Muscle of arm (tissue), 12 donors: ENCODE measurements around the gene SERPINB5. TPM values are rescaled to one million over a fixed set of nuclear protein-coding genes. Genes with fewer than 3 reads are reported as not detected.
A peak's percentile ranks its signal among the peaks of the same experiment; 100 is the strongest.

Experiments
- DNase-seq: peaks from one replicate; pipeline ENCODE4 v3.0.0-alpha.2; 2013
- polyA plus RNA-seq, 12 donors: library from polyadenylated mRNA; unstranded; fragments of 120-200 nt; gene quantifications; one replicate each; pipeline ENCODE4 v1.2.1, GENCODE V29; 2013; ENCODE audit not compliant: insufficient read length in 12 of 12

The SERPINB5 gene
- polyA plus RNA-seq, 12 donors = 0.32 to 27.3 (median 8.8) TPM; not detected in 8

- no peak for DNase-seq
Measured at GRCh38 chr18:63468575-63468974, 8.2 kb upstream of the SERPINB5 start.

GRCh38 chr18:63470751-63471150 is 6.0 kb upstream of the SERPINB5 start:
- DNase-seq = no peak

- no peak for DNase-seq
Measured at GRCh38 chr18:63472380-63472779, 4.4 kb upstream of the SERPINB5 start.

GRCh38 chr18:63477200-63477599 is 442 bp downstream of the SERPINB5 start:
- no peak for DNase-seq

GRCh38 chr18:63477968-63478367 is 1.2 kb downstream of the SERPINB5 start:
- no peak for DNase-seq

- DNase-seq = no peak
Measured at GRCh38 chr18:63479826-63480225, 3.1 kb downstream of the SERPINB5 start.

GRCh38 chr18:63480476-63480875 is 3.7 kb downstream of the SERPINB5 start:
- DNase-seq = no peak

- no peak for DNase-seq
Measured at GRCh38 chr18:63480915-63481314, 4.2 kb downstream of the SERPINB5 start.

- DNase-seq = no peak
Measured at GRCh38 chr18:63487676-63488075, 10.9 kb downstream of the SERPINB5 start.

GRCh38 chr18:63488160-63488559 is 11.4 kb downstream of the SERPINB5 start:
- no peak for DNase-seq

GRCh38 chr18:63492851-63493250 is 16.1 kb downstream of the SERPINB5 start:
- no peak for DNase-seq

- no peak for DNase-seq
Measured at GRCh38 chr18:63495675-63496074, 18.9 kb downstream of the SERPINB5 start.

- DNase-seq = no peak
Measured at GRCh38 chr18:63505566-63506335, 29.0 kb downstream of the SERPINB5 start.

GRCh38 chr18:63506336-63506646 is 29.5 kb downstream of the SERPINB5 start:
- no peak for DNase-seq

GRCh38 chr18:63508596-63508995 is 31.8 kb downstream of the SERPINB5 start:
- DNase-seq = no peak

GRCh38 chr18:63511285-63511684 is 34.5 kb downstream of the SERPINB5 start:
- DNase-seq = no peak

- no peak for DNase-seq
Measured at GRCh38 chr18:63514326-63514725, 37.6 kb downstream of the SERPINB5 start.

GRCh38 chr18:63514888-63515678 is 38.3 kb downstream of the SERPINB5 start:
- DNase-seq = no peak

GRCh38 chr18:63515801-63516200 is 39.0 kb downstream of the SERPINB5 start:
- DNase-seq = no peak

GRCh38 chr18:63518178-63519012 is 41.6 kb downstream of the SERPINB5 start:
- peak; percentile 72 for DNase-seq

GRCh38 chr18:63520053-63520685 is 43.4 kb downstream of the SERPINB5 start:
- DNase-seq = no peak

GRCh38 chr18:63523660-63524059 is 46.9 kb downstream of the SERPINB5 start:
- DNase-seq = no peak
